HEK293 (cell line): Measurements from ENCODE around the gene KAT2B.

Source experiments
- SP2 ChIP-seq: fragments of 450-650 bp; formaldehyde crosslinking; IDR thresholded peaks from 2 replicates; pipeline ENCODE4 v1.5.1; 2016; ENCODE audit warnings: missing biosample characterization, missing genetic modification characterization
- TF ChIP-seq, protein P1 (sequence below): fragments of 450-650 bp; formaldehyde crosslinking; IDR thresholded peaks from 2 replicates; pipeline ENCODE4 v1.5.1; 2016; ENCODE audit warnings: missing biosample characterization, missing genetic modification characterization

DNA sequence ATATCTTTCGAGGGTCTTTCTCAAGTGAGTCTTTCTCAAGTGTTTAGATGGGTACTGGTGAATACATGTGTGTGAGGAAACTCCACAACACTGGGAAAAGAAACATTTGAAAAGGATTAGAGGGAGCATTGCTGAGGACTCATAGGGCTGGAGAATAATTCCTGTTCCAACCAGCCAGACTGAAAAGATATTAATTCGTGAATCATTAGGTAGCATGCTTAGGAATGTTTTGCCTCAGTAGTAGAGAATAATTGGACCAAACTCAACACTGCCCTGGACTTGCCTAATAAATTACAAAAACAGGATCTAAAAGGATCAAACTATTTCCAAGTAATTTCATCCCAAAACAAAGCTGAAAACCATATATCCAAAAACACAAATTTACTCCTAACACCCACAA lies 45.5 kb upstream of the KAT2B start:
- TF ChIP-seq, protein P1, sequence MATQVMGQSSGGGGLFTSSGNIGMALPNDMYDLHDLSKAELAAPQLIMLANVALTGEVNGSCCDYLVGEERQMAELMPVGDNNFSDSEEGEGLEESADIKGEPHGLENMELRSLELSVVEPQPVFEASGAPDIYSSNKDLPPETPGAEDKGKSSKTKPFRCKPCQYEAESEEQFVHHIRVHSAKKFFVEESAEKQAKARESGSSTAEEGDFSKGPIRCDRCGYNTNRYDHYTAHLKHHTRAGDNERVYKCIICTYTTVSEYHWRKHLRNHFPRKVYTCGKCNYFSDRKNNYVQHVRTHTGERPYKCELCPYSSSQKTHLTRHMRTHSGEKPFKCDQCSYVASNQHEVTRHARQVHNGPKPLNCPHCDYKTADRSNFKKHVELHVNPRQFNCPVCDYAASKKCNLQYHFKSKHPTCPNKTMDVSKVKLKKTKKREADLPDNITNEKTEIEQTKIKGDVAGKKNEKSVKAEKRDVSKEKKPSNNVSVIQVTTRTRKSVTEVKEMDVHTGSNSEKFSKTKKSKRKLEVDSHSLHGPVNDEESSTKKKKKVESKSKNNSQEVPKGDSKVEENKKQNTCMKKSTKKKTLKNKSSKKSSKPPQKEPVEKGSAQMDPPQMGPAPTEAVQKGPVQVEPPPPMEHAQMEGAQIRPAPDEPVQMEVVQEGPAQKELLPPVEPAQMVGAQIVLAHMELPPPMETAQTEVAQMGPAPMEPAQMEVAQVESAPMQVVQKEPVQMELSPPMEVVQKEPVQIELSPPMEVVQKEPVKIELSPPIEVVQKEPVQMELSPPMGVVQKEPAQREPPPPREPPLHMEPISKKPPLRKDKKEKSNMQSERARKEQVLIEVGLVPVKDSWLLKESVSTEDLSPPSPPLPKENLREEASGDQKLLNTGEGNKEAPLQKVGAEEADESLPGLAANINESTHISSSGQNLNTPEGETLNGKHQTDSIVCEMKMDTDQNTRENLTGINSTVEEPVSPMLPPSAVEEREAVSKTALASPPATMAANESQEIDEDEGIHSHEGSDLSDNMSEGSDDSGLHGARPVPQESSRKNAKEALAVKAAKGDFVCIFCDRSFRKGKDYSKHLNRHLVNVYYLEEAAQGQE (tag by site-specific recombination), result no peak
- no peak for TF ChIP-seq SP2 (tag by site-specific recombination)
